GM12878 (cell line): ENCODE results near the gene COL24A1. TPM values are rescaled to one million over a fixed set of nuclear protein-coding genes. Genes with fewer than 3 reads are reported as not detected.

Experiments
- ATAC-seq: fragments of 200-7000 bp; cut with Tn5 transposase; 3 replicates; pipeline ENCODE4 v1.9.1; 2020; ENCODE audit warnings: mild to moderate bottlenecking, moderate library complexity
- BruUV-seq: library from RNA; stranded (reverse); fragments of 400-500 nt; replicated peaks from 2 replicates; lab custom pipeline; 2021; lab: Mats Ljungman, UMichigan
- CTCF ChIA-PET: fragments of 300-600 bp; sonication (Branson Sonifier 250); formaldehyde crosslinking; extraction: SDS; loops from one replicate; lab custom pipeline; 2021; ENCODE audit warnings: inconsistent platforms; lab: Yijun Ruan, JAX
- POLR2A ChIA-PET: fragments of 350-600 bp; formaldehyde crosslinking; extraction: SDS; loops from one replicate; lab custom pipeline; 2021; ENCODE audit warnings: inconsistent platforms; lab: Charles Lee
- RAD21 ChIA-PET: fragments of 300-600 bp; sonication (Branson Sonifier 250); formaldehyde crosslinking; loops from one replicate; lab custom pipeline; 2023; ENCODE audit warnings: antibody characterized with exemption; ENCODE audit not compliant: unreplicated experiment; lab: Charles Lee
- SMC1A ChIA-PET: fragments of 300-600 bp; sonication (Branson Sonifier 250); formaldehyde crosslinking; loops from one replicate; lab custom pipeline; 2023; ENCODE audit not compliant: unreplicated experiment, uncharacterized antibody; lab: Charles Lee
- DNase-seq: peaks from one replicate; pipeline ENCODE4 v3.0.0-alpha.2; 2011; ENCODE audit warnings: low read depth, low spot score
- FAIRE-seq: peaks from 3 replicates; lab custom pipeline; 2011; peaks lifted over from hg19 to GRCh38; lab: Jason Lieb, UNC
- H2AFZ ChIP-seq: 2 replicates; pipeline ENCODE4 v1.6.0; 2011; ENCODE audit warnings: low read depth, low read length, control low read depth; ENCODE audit not compliant: control insufficient read depth
- H3K27ac ChIP-seq: 2 replicates; pipeline ENCODE4 v1.5.1; 2011; ENCODE audit warnings: control low read depth; ENCODE audit not compliant: control insufficient read depth, insufficient read depth
- H3K27me3 ChIP-seq, 2 experiments: replicated peaks in 1 of 2; 2 replicates each; pipeline versions ENCODE4 v1.6.0 to v1.6.1; 2011; ENCODE audit warnings: low read length in 1 of 2; ENCODE audit not compliant: control insufficient read depth in 2 of 2, insufficient read depth in 2 of 2
- H3K36me3 ChIP-seq, 2 experiments: 2 replicates each; pipeline ENCODE4 v1.5.1; 2011; ENCODE audit warnings: low read length in 1 of 2; ENCODE audit not compliant: control insufficient read depth in 2 of 2, insufficient read depth in 2 of 2
- H3K4me1 ChIP-seq: 2 replicates; pipeline ENCODE4 v1.6.1; 2011; ENCODE audit warnings: mild to moderate bottlenecking, low read length, moderate library complexity, mixed read lengths; ENCODE audit not compliant: control insufficient read depth, insufficient read depth
- H3K4me2 ChIP-seq: 2 replicates; pipeline ENCODE4 v1.6.0; 2011; ENCODE audit warnings: control low read depth; ENCODE audit not compliant: control insufficient read depth, insufficient read depth
- H3K4me3 ChIP-seq: fragments of 200-600 bp; sonication (generic); 2 replicates; pipeline ENCODE4 v1.5.1; 2016
- H3K79me2 ChIP-seq: 2 replicates; pipeline ENCODE4 v1.6.0; 2011; ENCODE audit warnings: low read length; ENCODE audit not compliant: control insufficient read depth, insufficient read depth
- H3K9ac ChIP-seq: 2 replicates; pipeline ENCODE4 v1.8.0; 2011; ENCODE audit warnings: low read length, control low read depth, mixed read lengths; ENCODE audit not compliant: control insufficient read depth, insufficient read depth
- H3K9me3 ChIP-seq: replicated peaks from 3 replicates; pipeline ENCODE4 v1.5.1; 2011; ENCODE audit warnings: mild to moderate bottlenecking, low read length; ENCODE audit not compliant: control insufficient read depth, insufficient read depth
- H4K20me1 ChIP-seq: 2 replicates; pipeline ENCODE4 v1.6.0; 2011; ENCODE audit not compliant: control insufficient read depth, insufficient read depth
- FOXK2 ChIP-seq: fragments of 450-650 bp; IDR thresholded peaks from 2 replicates; pipeline ENCODE4 v1.6.1; 2017; ENCODE audit warnings: mild to moderate bottlenecking, moderate library complexity
- IRF4 ChIP-seq: IDR thresholded peaks from 2 replicates; pipeline ENCODE4 v1.6.1; 2011; ENCODE audit warnings: low read depth, low read length
- KAT2A ChIP-seq: conservative IDR thresholded peaks from 2 replicates; pipeline ENCODE4 v1.6.1; 2011; ENCODE audit warnings: low read depth, low read length; ENCODE audit not compliant: control insufficient read depth
- NFYB ChIP-seq: IDR thresholded peaks from 2 replicates; pipeline ENCODE4 v1.6.1; 2011; ENCODE audit warnings: low read depth, mild to moderate bottlenecking, low read length, improper control_type of control experiment, moderate library complexity; ENCODE audit not compliant: insufficient read depth
- NR2C1 ChIP-seq: fragments of 450-650 bp; IDR thresholded peaks from 2 replicates; pipeline ENCODE4 v1.6.1; 2017; ENCODE audit warnings: antibody characterized with exemption, mild to moderate bottlenecking, moderate library complexity
- POLR2AphosphoS2 ChIP-seq: IDR thresholded peaks from 2 replicates; pipeline ENCODE4 v1.6.1; 2011; ENCODE audit warnings: low read depth, mild to moderate bottlenecking, low read length, improper control_type of control experiment, moderate library complexity
- POU2F2 ChIP-seq: IDR thresholded peaks from 3 replicates; pipeline ENCODE4 v1.6.1; 2011; ENCODE audit warnings: low read depth, mild to moderate bottlenecking, low read length, borderline replicate concordance
- STAT1 ChIP-seq: fragments of 450-650 bp; conservative IDR thresholded peaks from 2 replicates; pipeline ENCODE4 v1.6.1; 2014; ENCODE audit warnings: antibody characterized with exemption, mild to moderate bottlenecking
- SUZ12 ChIP-seq: fragments of 200-600 bp; sonication (generic); IDR thresholded peaks from one replicate; pipeline ENCODE4 v1.6.1; 2018; ENCODE audit warnings: antibody characterized with exemption, mild to moderate bottlenecking; ENCODE audit not compliant: unreplicated experiment
- TAF1 ChIP-seq: IDR thresholded peaks from 2 replicates; pipeline ENCODE4 v1.6.1; 2011; ENCODE audit warnings: mild to moderate bottlenecking, low read depth, low read length, borderline replicate concordance
- WGBS: methylation state at CpG from one replicate; pipeline ENCODE4 v1.1.6; 2016; ENCODE audit warnings: low lambda C conversion rate; ENCODE audit not compliant: insufficient replicate concordance, insufficient coverage; ENCODE audit errors: missing lambda C conversion rate; 5-methylcytosine and 5-hydroxymethylcytosine counted together
- in situ Hi-C: fragments of 300-500 bp; cut with MboI; formaldehyde crosslinking; loops from 9 replicates; pipeline ENCODE4 v1.14.3; 2018; ENCODE audit warnings: mixed read lengths
- intact Hi-C: fragments of 100-400 bp; cut with micrococcal nuclease; formaldehyde crosslinking; loops from one replicate; pipeline ENCODE4 v1.14.2; 2022; ENCODE audit not compliant: unreplicated experiment
- polyA plus RNA-seq, 11 experiments: library from polyadenylated mRNA; depleted of rRNA in 4 of 11; unstranded in 6 of 11; stranded (reverse) in 5 of 11; fragments of >200 nt; fragmentation: Nextera tagmentation in 4 of 11; fragmentation: Illumina TruSeq in 1 of 11; extraction: Ambion mirVana in 4 of 11; extraction: Trizol in 1 of 11; gene quantifications; 1 replicate in 1 of 11; 2 replicates in 10 of 11; pipeline versions ENCODE4 v1.2.1 to v1.2.3, GENCODE V29; 2011 to 2016; ENCODE audit warnings: inconsistent platforms in 2 of 11, missing spikeins in 2 of 11, low read depth in 1 of 11
- total RNA-seq, 4 experiments: library from RNA; depleted of rRNA in 3 of 4; stranded (reverse); fragments of >200 nt in 3 of 4; fragmentation: Illumina TruSeq in 1 of 4; extraction: Trizol in 1 of 4; gene quantifications; 2 replicates each; pipeline versions ENCODE4 v1.2.1 to v1.2.3, GENCODE V29; 2013 to 2021
- TF ChIP-seq, protein P1 (sequence below): fragments of 450-650 bp; IDR thresholded peaks from 2 replicates; pipeline ENCODE4 v1.6.1; 2016; ENCODE audit warnings: mild to moderate bottlenecking
- TF ChIP-seq, protein P2 (sequence below): fragments of 450-650 bp; IDR thresholded peaks from 2 replicates; pipeline ENCODE4 v1.6.1; 2017; ENCODE audit warnings: mild to moderate bottlenecking, moderate library complexity
- TF ChIP-seq, protein P3 (sequence below): fragments of 150-350 bp; IDR thresholded peaks from 2 replicates; pipeline ENCODE4 v1.6.1; 2016; ENCODE audit warnings: low read depth, low read length

The COL24A1 gene
- total and polyA plus RNA-seq, 10 of the 15 experiments (the other 5 are each of a cell fraction or from before 2014, with no cell fraction given): 0.19 to 4.1 (median 2.0) TPM

DNA sequence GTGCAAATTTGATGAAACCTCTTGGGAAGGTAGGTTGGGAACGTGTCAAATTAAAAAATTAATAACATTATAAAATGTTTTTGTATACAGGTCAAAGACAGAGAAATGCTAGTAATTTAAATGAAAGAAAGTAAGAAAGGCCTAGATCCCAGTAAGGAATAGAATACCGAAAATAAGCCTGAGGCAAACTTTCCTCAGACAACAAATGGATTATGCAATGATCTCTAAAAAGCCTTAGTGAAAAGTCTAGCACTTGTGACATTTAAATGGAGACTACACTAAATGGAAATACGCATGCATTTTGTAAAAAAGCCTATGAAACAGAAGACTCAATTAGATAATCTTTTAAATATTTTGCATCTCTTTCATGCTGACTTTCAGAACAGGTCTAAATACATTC, 309.9 kb downstream of the COL24A1 start (continued):
- TF ChIP-seq, protein P1, sequence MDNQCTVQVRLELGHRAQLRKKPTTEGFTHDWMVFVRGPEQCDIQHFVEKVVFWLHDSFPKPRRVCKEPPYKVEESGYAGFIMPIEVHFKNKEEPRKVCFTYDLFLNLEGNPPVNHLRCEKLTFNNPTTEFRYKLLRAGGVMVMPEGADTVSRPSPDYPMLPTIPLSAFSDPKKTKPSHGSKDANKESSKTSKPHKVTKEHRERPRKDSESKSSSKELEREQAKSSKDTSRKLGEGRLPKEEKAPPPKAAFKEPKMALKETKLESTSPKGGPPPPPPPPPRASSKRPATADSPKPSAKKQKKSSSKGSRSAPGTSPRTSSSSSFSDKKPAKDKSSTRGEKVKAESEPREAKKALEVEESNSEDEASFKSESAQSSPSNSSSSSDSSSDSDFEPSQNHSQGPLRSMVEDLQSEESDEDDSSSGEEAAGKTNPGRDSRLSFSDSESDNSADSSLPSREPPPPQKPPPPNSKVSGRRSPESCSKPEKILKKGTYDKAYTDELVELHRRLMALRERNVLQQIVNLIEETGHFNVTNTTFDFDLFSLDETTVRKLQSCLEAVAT: no peak
- TF ChIP-seq POLR2AphosphoS2 (no peak), FOXK2 (no peak)

DNA sequence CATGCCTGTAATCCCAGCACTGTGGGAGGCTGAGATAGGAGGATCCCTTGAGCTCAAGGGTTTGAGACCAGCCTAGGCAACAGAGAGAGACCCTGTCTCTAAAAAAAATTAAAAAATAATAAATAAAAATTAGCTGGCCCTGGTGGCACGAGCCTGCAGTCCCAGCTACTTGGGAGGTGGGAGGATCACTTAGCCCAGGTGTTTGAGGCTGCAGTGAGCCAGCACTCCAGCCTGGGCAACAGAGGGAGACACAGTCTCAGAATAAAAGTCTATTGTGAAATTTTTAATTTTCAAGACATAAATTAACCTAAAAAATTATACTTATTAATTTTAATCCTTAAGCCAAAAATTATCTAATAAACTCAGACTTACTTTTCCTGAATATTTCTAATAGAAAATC, 317.1 kb downstream of the COL24A1 start:
- intact Hi-C loops: no loop called here
- DNase-seq: no peak
- H3K9ac ChIP-seq: no peak overlapping the region
- no peaks in the 10 kb centered on the region for H3K27me3 ChIP-seq
- H3K9me3 ChIP-seq: no peaks in the 10 kb centered on the region
- no peak overlapping the region for H3K27ac ChIP-seq
- no peaks in the 10 kb centered on the region; a peak in 1 of 4 replicates for H3K36me3 ChIP-seq
- peaks cover 4% of the 10 kb centered on the region; the same call in 1 of the 2 replicates for H3K4me1 ChIP-seq
- no peaks in the 10 kb centered on the region for H4K20me1 ChIP-seq
- no peaks in the 10 kb centered on the region for H3K79me2 ChIP-seq
- WGBS: 59% methylated on average over 1 of the region's 1 CpG
- CTCF ChIA-PET: no interaction called here
- H3K4me2 ChIP-seq: no peak overlapping the region
- RAD21 ChIA-PET: no interaction called here
- FAIRE-seq: no peak
- no TSS peak for BruUV-seq
- SMC1A ChIA-PET: no interaction called here
- H3K4me3 ChIP-seq: no peak overlapping the region
- no peak for ATAC-seq
- POLR2A ChIA-PET: no interaction called here
- in situ Hi-C loops: no loop called here
- H2AFZ ChIP-seq: no peak overlapping the region
- TF ChIP-seq, protein P2, sequence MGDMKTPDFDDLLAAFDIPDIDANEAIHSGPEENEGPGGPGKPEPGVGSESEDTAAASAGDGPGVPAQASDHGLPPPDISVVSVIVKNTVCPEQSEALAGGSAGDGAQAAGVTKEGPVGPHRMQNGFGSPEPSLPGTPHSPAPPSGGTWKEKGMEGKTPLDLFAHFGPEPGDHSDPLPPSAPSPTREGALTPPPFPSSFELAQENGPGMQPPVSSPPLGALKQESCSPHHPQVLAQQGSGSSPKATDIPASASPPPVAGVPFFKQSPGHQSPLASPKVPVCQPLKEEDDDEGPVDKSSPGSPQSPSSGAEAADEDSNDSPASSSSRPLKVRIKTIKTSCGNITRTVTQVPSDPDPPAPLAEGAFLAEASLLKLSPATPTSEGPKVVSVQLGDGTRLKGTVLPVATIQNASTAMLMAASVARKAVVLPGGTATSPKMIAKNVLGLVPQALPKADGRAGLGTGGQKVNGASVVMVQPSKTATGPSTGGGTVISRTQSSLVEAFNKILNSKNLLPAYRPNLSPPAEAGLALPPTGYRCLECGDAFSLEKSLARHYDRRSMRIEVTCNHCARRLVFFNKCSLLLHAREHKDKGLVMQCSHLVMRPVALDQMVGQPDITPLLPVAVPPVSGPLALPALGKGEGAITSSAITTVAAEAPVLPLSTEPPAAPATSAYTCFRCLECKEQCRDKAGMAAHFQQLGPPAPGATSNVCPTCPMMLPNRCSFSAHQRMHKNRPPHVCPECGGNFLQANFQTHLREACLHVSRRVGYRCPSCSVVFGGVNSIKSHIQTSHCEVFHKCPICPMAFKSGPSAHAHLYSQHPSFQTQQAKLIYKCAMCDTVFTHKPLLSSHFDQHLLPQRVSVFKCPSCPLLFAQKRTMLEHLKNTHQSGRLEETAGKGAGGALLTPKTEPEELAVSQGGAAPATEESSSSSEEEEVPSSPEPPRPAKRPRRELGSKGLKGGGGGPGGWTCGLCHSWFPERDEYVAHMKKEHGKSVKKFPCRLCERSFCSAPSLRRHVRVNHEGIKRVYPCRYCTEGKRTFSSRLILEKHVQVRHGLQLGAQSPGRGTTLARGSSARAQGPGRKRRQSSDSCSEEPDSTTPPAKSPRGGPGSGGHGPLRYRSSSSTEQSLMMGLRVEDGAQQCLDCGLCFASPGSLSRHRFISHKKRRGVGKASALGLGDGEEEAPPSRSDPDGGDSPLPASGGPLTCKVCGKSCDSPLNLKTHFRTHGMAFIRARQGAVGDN: no peak
- no peak for TF ChIP-seq TAF1
- TF ChIP-seq IRF4: no peak
- no peak for TF ChIP-seq SUZ12
- no peak for TF ChIP-seq NR2C1
- TF ChIP-seq NFYB: no peak
- TF ChIP-seq, protein P3, sequence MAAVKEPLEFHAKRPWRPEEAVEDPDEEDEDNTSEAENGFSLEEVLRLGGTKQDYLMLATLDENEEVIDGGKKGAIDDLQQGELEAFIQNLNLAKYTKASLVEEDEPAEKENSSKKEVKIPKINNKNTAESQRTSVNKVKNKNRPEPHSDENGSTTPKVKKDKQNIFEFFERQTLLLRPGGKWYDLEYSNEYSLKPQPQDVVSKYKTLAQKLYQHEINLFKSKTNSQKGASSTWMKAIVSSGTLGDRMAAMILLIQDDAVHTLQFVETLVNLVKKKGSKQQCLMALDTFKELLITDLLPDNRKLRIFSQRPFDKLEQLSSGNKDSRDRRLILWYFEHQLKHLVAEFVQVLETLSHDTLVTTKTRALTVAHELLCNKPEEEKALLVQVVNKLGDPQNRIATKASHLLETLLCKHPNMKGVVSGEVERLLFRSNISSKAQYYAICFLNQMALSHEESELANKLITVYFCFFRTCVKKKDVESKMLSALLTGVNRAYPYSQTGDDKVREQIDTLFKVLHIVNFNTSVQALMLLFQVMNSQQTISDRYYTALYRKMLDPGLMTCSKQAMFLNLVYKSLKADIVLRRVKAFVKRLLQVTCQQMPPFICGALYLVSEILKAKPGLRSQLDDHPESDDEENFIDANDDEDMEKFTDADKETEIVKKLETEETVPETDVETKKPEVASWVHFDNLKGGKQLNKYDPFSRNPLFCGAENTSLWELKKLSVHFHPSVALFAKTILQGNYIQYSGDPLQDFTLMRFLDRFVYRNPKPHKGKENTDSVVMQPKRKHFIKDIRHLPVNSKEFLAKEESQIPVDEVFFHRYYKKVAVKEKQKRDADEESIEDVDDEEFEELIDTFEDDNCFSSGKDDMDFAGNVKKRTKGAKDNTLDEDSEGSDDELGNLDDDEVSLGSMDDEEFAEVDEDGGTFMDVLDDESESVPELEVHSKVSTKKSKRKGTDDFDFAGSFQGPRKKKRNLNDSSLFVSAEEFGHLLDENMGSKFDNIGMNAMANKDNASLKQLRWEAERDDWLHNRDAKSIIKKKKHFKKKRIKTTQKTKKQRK: no peak
- no peak for TF ChIP-seq POU2F2
- no peak for TF ChIP-seq STAT1
- no peak for TF ChIP-seq KAT2A
